HCT116 (cell line): ENCODE results near the gene NELFB. TPM values are rescaled to one million over a fixed set of nuclear protein-coding genes. Genes with fewer than 3 reads are reported as not detected.

Experiments used
- ATAC-seq: fragments of 200-7000 bp; cut with Tn5 transposase; 2 replicates; pipeline ENCODE4 v1.9.1; 2020; ENCODE audit warnings: mild to moderate bottlenecking, moderate library complexity
- BruUV-seq: library from RNA; stranded (reverse); fragments of 400-500 nt; replicated peaks from 2 replicates; lab custom pipeline; 2021; lab: Mats Ljungman, UMichigan
- CTCF ChIA-PET: fragments of 300-600 bp; sonication (Branson Sonifier 250); formaldehyde crosslinking; loops from one replicate; lab custom pipeline; 2021; ENCODE audit warnings: antibody characterized with exemption; lab: Charles Lee
- POLR2A ChIA-PET: fragments of 300-600, 350-600 bp; sonication (Branson Sonifier 250); formaldehyde crosslinking; loops from one replicate; lab custom pipeline; 2021; ENCODE audit warnings: antibody characterized with exemption; lab: Charles Lee
- RAD21 ChIA-PET, 2 experiments: fragments of 300-600 bp; sonication (Branson Sonifier 250); formaldehyde crosslinking; loops; one replicate each; lab custom pipeline; 2023; ENCODE audit warnings: low total read pairs in 2 of 2; ENCODE audit not compliant: uncharacterized antibody in 2 of 2, unreplicated experiment in 2 of 2, low non-redundant PET in 1 of 2; lab: Charles Lee
- DNase-seq: peaks from one replicate; pipeline ENCODE4 v3.0.0-alpha.2; 2010; ENCODE audit warnings: low read depth, low spot score
- H2AFZ ChIP-seq: fragments of 200-600 bp; shearing (Covaris generic), sonication (generic); 2 replicates; pipeline ENCODE4 v1.6.1; 2017; ENCODE audit warnings: low read depth, mixed run types, mixed read lengths, antibody characterized with exemption, low read length; ENCODE audit not compliant: poor library complexity, severe bottlenecking
- H3K27ac ChIP-seq: 2 replicates; pipeline ENCODE4 v1.5.1; 2012; ENCODE audit warnings: low read depth, low read length
- H3K27me3 ChIP-seq: fragments of 200-600 bp; sonication (generic); 2 replicates; pipeline ENCODE4 v1.6.1; 2016; ENCODE audit warnings: mixed run types, low read length, mixed read lengths; ENCODE audit not compliant: insufficient read depth
- H3K36me3 ChIP-seq, 2 experiments: fragments of 200-500 bp in 1 of 2; fragments of 200-600 bp in 1 of 2; sonication (Bioruptor generic) in 1 of 2; sonication (generic) in 1 of 2; 2 replicates each; pipeline versions ENCODE4 v1.5.1 to v1.6.1; 2014 to 2016; ENCODE audit warnings: low read length in 2 of 2, inconsistent platforms in 1 of 2, mixed read lengths in 1 of 2, mixed run types in 1 of 2; ENCODE audit not compliant: insufficient read depth in 2 of 2, control insufficient read depth in 1 of 2
- H3K4me1 ChIP-seq, 2 experiments: fragments of 200-600 bp in 1 of 2; sonication (generic) in 1 of 2; 2 replicates each; pipeline versions ENCODE4 v1.5.1 to v1.6.1; 2012 to 2017; ENCODE audit warnings: low read length in 2 of 2, inconsistent platforms in 1 of 2, mild to moderate bottlenecking in 1 of 2, mixed read lengths in 1 of 2, mixed run types in 1 of 2, moderate library complexity in 1 of 2; ENCODE audit not compliant: insufficient read depth in 2 of 2, control insufficient read depth in 1 of 2
- H3K4me2 ChIP-seq: fragments of 200-600 bp; sonication (generic); 2 replicates; pipeline ENCODE4 v1.6.1; 2017; ENCODE audit warnings: mixed run types, low read length, mixed read lengths
- H3K4me3 ChIP-seq, 2 experiments: fragments of 200-600 bp in 1 of 2; sonication (generic) in 1 of 2; replicated peaks in 1 of 2; 2 replicates each; pipeline ENCODE4 v1.5.1; 2011 to 2016; ENCODE audit warnings: low read length in 2 of 2, control low read depth in 1 of 2, low read depth in 1 of 2, mild to moderate bottlenecking in 1 of 2, mixed read lengths in 1 of 2, mixed run types in 1 of 2
- H3K79me2 ChIP-seq: fragments of 200-600 bp; sonication (generic); 2 replicates; pipeline ENCODE4 v1.6.1; 2017; ENCODE audit warnings: mild to moderate bottlenecking, mixed run types, low read length, moderate library complexity, mixed read lengths; ENCODE audit not compliant: insufficient read depth
- H3K9ac ChIP-seq: fragments of 200-600 bp; sonication (generic); 2 replicates; pipeline ENCODE4 v1.6.1; 2016; ENCODE audit warnings: low read length, mixed read lengths
- H3K9me2 ChIP-seq: fragments of 200-600 bp; sonication (generic), shearing (Covaris generic); 2 replicates; pipeline ENCODE4 v1.6.1; 2017; ENCODE audit warnings: mixed run types, mild to moderate bottlenecking, moderate library complexity; ENCODE audit not compliant: insufficient read depth
- H3K9me3 ChIP-seq, 2 experiments: fragments of 200-500 bp in 1 of 2; fragments of 200-600 bp in 1 of 2; sonication (Bioruptor generic) in 1 of 2; sonication (generic) in 1 of 2; 2 replicates each; pipeline ENCODE4 v1.6.1; 2014 to 2017; ENCODE audit warnings: low read length in 2 of 2, mixed read lengths in 2 of 2, inconsistent platforms in 1 of 2, low read depth in 1 of 2, mild to moderate bottlenecking in 1 of 2, mixed run types in 1 of 2, moderate library complexity in 1 of 2; ENCODE audit not compliant: control insufficient read depth in 1 of 2, insufficient read depth in 1 of 2
- H4K20me1 ChIP-seq: fragments of 200-600 bp; sonication (generic), shearing (Covaris generic); 2 replicates; pipeline ENCODE4 v1.6.1; 2017; ENCODE audit warnings: mixed run types, mild to moderate bottlenecking, moderate library complexity; ENCODE audit not compliant: insufficient read depth
- CTCF ChIP-seq, 3 experiments: fragments of 200-600 bp in 1 of 3; sonication (generic) in 1 of 3; IDR thresholded peaks in 2 of 3; conservative IDR thresholded peaks in 1 of 3; 2 replicates each; pipeline ENCODE4 v1.5.1; 2012 to 2017; ENCODE audit warnings: low read depth in 2 of 3, low read length in 2 of 3, antibody characterized with exemption in 1 of 3, borderline replicate concordance in 1 of 3, control low read depth in 1 of 3, mild to moderate bottlenecking in 1 of 3, mixed read lengths in 1 of 3, mixed run types in 1 of 3, moderate library complexity in 1 of 3; ENCODE audit not compliant: insufficient read depth in 1 of 3
- EZH2phosphoT487 ChIP-seq: fragments of 200-600 bp; IDR thresholded peaks from 2 replicates; pipeline ENCODE4 v1.6.1; 2018; ENCODE audit warnings: antibody characterized with exemption, borderline replicate concordance
- SIN3A ChIP-seq: IDR thresholded peaks from 2 replicates; pipeline ENCODE4 v1.6.1; 2012; ENCODE audit warnings: low read depth
- YY1 ChIP-seq: IDR thresholded peaks from 2 replicates; pipeline ENCODE4 v1.6.1; 2011; ENCODE audit warnings: low read length, low read depth, moderate library complexity, mild to moderate bottlenecking; ENCODE audit not compliant: insufficient replicate concordance; ENCODE audit errors: extremely low read depth
- ZFX ChIP-seq: fragments of 450-650 bp; IDR thresholded peaks from 2 replicates; pipeline ENCODE4 v1.6.1; 2017
- intact Hi-C: fragments of 100-400 bp; cut with micrococcal nuclease; formaldehyde crosslinking; loops from 2 replicates; pipeline ENCODE4 v1.10.0; 2022
- total RNA-seq: library from RNA; stranded (reverse); gene quantifications from one replicate; pipeline ENCODE4 v1.2.1, GENCODE V29; 2021; ENCODE audit not compliant: unreplicated experiment

The NELFB gene
- total RNA-seq, 1 experiment from 2014 or later = 86.4 TPM

- TF ChIP-seq SIN3A (no peak), CTCF (IDR thresholded peaks at IDR 0.05 in 2 of 3, conservative IDR thresholded peaks at IDR 0.05 in 1 of 3; ENCODE audit: borderline replicate concordance in 1 of 3, insufficient read depth in 1 of 3, low read depth in 2 of 3, low read length in 2 of 3) (peak in 2 of 3 experiments; percentile 47 to 57; a peak in 4 of 6 replicates), YY1 (no peak), EZH2phosphoT487 (no peak), ZFX (peak; percentile 61; the same call in 1 of the 2 replicates)
- H3K4me1 ChIP-seq = peaks cover 16 to 60% of the 10 kb centered on the region in 2 experiments
- BruUV-seq = no TSS peak
Measured at GRCh38 chr9:137302449-137303150, 47.5 kb downstream of the NELFB start.

More at GRCh38 chr9:137302449-137303150, 47.5 kb downstream of the NELFB start:
- intact Hi-C loops = no loop called here
- H3K27me3 ChIP-seq = no peaks in the 10 kb centered on the region
- ChIA-PET RAD21 (interaction anchor here in 1 of 2 experiments (0.5 kb wide), 1 partner anchor 103 kb away, joined by 3 read pairs; no protein-coding TSS in a partner anchor), POLR2A (interaction anchor here (0.5 to 2.1 kb wide), 7 partner anchors 9 to 152 kb away, joined by 3 to 24 read pairs (median 3); no protein-coding TSS in a partner anchor), CTCF (interaction anchor here (0.7 to 2.1 kb wide), 15 partner anchors 8 to 250 kb away, joined by 3 to 16 read pairs (median 4); partner anchors contain the start of genes EXD3, MRPL41, NELFB and NOXA1)
- H4K20me1 ChIP-seq = peaks cover 2% of the 10 kb centered on the region; the same call in 1 of the 2 replicates
- H3K4me2 ChIP-seq = peak overlapping the region; percentile 66
- ATAC-seq = peak; percentile 64
- peaks cover 17% of the 10 kb centered on the region for H3K79me2 ChIP-seq
- no peaks in the 10 kb centered on the region for H3K36me3 ChIP-seq
- no peaks in the 10 kb centered on the region for H3K9me2 ChIP-seq
- H3K9me3 ChIP-seq = no peaks in the 10 kb centered on the region
- H3K9ac ChIP-seq = peak overlapping the region; percentile 56
- H3K27ac ChIP-seq = peak overlapping the region; percentile 61; the same call in 1 of the 2 replicates
- H3K4me3 ChIP-seq = peak overlapping the region; percentile 15 to 46
- no peak overlapping the region for H2AFZ ChIP-seq
- no peak for DNase-seq
